IPS DF 6.9 (cell line): ENCODE results near the gene SEMA5B.

Experiments used
- DNase-seq: peaks from one replicate; pipeline ENCODE4 v3.0.0-alpha.2; 2013; ENCODE audit warnings: low read depth, low spot score
- H3K27ac ChIP-seq: one replicate; pipeline ENCODE4 v1.5.1; 2013; ENCODE audit warnings: low read length, control low read depth
- H3K27me3 ChIP-seq: 2 replicates; pipeline ENCODE4 v1.6.1; 2013; ENCODE audit warnings: mild to moderate bottlenecking, low read length; ENCODE audit not compliant: control insufficient read depth, insufficient read depth
- H3K36me3 ChIP-seq: 2 replicates; pipeline ENCODE4 v1.6.1; 2013; ENCODE audit warnings: low read length; ENCODE audit not compliant: control insufficient read depth, insufficient read depth
- H3K4me1 ChIP-seq: 2 replicates; pipeline ENCODE4 v1.6.1; 2013; ENCODE audit warnings: low read length; ENCODE audit not compliant: control insufficient read depth, insufficient read depth
- H3K4me3 ChIP-seq: 2 replicates; pipeline ENCODE4 v1.5.1; 2013; ENCODE audit warnings: mild to moderate bottlenecking, low read length
- H3K9me3 ChIP-seq: 2 replicates; pipeline ENCODE4 v1.6.1; 2013; ENCODE audit warnings: low read length, inconsistent platforms; ENCODE audit not compliant: control insufficient read depth, insufficient read depth
- WGBS: extraction: QIAGEN DNeasy Blood & Tissue Kit; methylation state at CpG from one replicate; pipeline ENCODE4 v1.1.7; 2013; ENCODE audit warnings: mixed read lengths, missing lambda C conversion rate; ENCODE audit not compliant: insufficient read length, insufficient coverage; 5-methylcytosine and 5-hydroxymethylcytosine counted together

Gene SEMA5B

GRCh38 chr3:123058505-123058904 lies 30.9 kb upstream of the SEMA5B start:
- Histone ChIP-seq H3K27me3 (no peaks in the 10 kb centered on the region), H3K4me3 (no peak overlapping the region), H3K27ac (no peak overlapping the region), H3K4me1 (0 out of 2 replicates have a peak, but pooled peaks cover 1% of the 10 kb centered on the region), H3K9me3 (no peaks in the 10 kb centered on the region), H3K36me3 (no peaks in the 10 kb centered on the region)
- DNase-seq, result no peak
- WGBS, result no CpG with 5 or more reads among the region's 5 CpGs

DNA sequence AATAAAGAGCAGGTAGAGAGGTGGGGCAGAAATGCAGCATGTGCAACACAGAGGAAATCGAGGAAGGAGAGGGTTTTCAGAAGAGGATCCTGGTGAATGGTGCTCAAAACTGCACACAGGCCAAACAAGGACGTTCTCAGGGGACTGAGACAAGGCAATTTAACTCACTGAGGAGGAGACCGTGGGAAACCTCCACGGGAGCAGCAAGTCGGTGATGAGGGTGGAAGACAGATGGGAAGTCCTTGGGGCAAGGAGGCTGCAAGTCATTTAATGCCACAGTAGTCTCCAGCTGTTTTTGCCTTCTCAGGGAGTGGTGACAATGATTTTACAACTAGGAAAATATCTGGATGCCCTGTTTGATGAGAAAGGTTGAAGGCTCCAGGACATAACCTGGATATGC lies 27.8 kb upstream of the SEMA5B start:
- Histone ChIP-seq H3K4me3 (no peak overlapping the region), H3K9me3 (no peaks in the 10 kb centered on the region), H3K27ac (no peak overlapping the region), H3K36me3 (no peaks in the 10 kb centered on the region), H3K27me3 (no peaks in the 10 kb centered on the region), H3K4me1 (no peaks in the 10 kb centered on the region)
- no CpG with 5 or more reads among the region's 5 CpGs for WGBS
- no peak for DNase-seq

GRCh38 chr3:123054931-123055330 lies 27.4 kb upstream of the SEMA5B start:
- Histone ChIP-seq H3K27ac (no peak overlapping the region), H3K36me3 (no peaks in the 10 kb centered on the region), H3K4me3 (no peak overlapping the region), H3K27me3 (no peaks in the 10 kb centered on the region), H3K4me1 (no peaks in the 10 kb centered on the region), H3K9me3 (no peaks in the 10 kb centered on the region)
- no CpG with 5 or more reads among the region's 4 CpGs for WGBS
- DNase-seq, result no peak

DNA sequence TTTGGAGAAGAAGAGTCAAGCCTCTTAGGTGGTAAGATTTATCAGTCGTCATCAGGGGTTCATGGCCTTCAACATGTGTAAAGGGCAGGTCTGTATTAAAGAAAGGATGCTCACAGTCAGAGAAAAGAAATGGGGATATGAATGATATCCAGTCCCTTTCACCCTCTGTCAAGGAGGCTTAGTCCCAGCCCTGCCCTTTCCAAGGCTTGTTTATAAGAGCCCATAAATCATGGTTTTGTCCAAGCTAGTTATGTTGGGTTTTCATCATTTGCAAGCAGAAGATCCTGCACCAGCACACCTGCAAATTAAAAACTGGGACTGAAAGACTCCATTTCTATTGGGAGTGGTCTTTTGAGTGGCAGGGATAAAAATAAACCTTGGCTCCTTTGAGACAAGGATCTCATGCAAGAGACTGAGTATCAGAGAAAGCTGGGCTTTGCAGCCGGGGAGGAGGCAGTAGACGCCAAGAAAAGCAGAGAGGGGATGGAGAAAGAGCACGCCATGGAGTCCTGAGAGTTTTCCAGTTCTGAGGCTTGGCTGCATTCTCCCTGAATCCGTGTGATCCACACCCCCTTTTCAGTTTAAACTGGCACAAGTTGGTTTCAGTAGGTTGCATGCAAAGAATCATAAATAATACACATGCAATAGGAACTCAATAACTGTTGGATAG lies 26.7 kb upstream of the SEMA5B start:
- no CpG with 5 or more reads among the region's 5 CpGs for WGBS
- Histone ChIP-seq H3K36me3 (no peaks in the 10 kb centered on the region), H3K9me3 (no peaks in the 10 kb centered on the region)

DNA sequence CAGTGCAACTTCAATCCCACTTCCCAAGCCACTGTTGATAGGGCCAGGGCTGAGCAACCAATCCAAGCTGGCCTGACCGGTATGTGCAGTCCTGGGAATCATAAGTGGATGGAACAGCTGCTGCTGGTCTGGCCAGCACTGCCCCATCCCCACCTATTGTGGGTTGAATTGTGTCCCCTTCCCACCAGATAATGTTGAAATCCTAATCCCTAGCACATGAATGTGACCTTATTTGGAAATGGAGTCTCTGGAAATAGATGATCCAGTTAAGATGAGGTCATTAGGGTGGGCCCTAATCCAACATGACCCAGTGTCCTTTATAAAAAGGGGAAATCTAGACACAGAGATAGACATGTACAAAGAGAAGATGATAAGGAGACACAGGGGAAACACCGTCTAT lies 25.5 kb upstream of the SEMA5B start:
- no peak overlapping the region for H3K4me3 ChIP-seq
- DNase-seq, result no peak
- no peaks in the 10 kb centered on the region for H3K4me1 ChIP-seq
- no CpG with 5 or more reads among the region's 2 CpGs for WGBS
- no peak overlapping the region for H3K27ac ChIP-seq
- no peaks in the 10 kb centered on the region for H3K27me3 ChIP-seq
- no peaks in the 10 kb centered on the region for H3K36me3 ChIP-seq
- no peaks in the 10 kb centered on the region for H3K9me3 ChIP-seq

More for the DNA sequence above, 26.7 kb upstream of the SEMA5B start:
- no peak overlapping the region for H3K4me3 ChIP-seq
- DNase-seq, result no peak
- no peaks in the 10 kb centered on the region for H3K4me1 ChIP-seq
- H3K27me3 ChIP-seq, result no peaks in the 10 kb centered on the region
- H3K27ac ChIP-seq, result no peak overlapping the region

- no peak overlapping the region for H3K4me3 ChIP-seq
- no peak overlapping the region for H3K27ac ChIP-seq
- no peaks in the 10 kb centered on the region for H3K36me3 ChIP-seq
- no peaks in the 10 kb centered on the region for H3K9me3 ChIP-seq
- DNase-seq, result no peak
- no peaks in the 10 kb centered on the region for H3K27me3 ChIP-seq
- H3K4me1 ChIP-seq, result no peaks in the 10 kb centered on the region
- WGBS, result no CpG with 5 or more reads among the region's 2 CpGs
Measured at GRCh38 chr3:123050666-123051065, 23.1 kb upstream of the SEMA5B start.

DNA sequence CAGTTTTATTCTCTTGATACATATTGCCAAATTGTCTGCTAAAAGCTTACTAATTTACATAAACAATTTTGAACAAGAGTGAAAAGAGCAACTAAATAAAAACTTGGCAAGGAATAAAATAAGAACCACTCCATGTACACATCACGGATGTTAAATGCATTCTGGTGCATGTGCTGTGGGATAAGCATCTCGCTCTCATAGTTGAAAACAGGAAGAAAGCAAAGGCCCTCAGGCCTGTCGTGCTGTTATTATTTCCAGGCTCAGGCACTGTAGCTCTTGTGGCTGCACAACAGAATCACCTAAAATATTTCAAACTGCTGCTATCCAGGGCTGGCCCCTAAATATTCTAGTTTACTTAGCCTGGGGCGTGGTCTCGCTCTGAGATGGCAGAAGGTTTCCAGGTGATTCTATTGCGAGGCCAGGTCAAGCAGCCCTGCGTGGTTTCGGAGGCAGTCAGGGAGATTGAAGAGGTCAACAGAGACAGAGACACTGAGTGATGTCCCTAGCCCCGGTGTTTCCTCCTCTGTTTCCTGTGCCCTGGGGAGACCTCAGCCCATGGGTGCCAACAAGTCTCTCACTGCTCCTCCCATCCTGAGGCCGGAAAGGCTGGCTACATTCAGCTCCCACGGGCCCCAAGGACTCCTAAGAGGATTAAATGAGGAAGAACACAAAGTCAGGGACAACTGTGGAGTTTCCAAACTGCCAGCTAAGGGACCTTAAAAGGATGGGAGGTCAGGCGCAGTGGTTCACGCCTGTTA lies 21.1 kb upstream of the SEMA5B start:
- Histone ChIP-seq H3K4me3 (no peak overlapping the region), H3K27me3 (no peaks in the 10 kb centered on the region), H3K36me3 (no peaks in the 10 kb centered on the region), H3K27ac (no peak overlapping the region), H3K9me3 (no peaks in the 10 kb centered on the region), H3K4me1 (no peaks in the 10 kb centered on the region)
- WGBS, result no CpG with 5 or more reads among the region's 13 CpGs
- DNase-seq, result no peak

DNA sequence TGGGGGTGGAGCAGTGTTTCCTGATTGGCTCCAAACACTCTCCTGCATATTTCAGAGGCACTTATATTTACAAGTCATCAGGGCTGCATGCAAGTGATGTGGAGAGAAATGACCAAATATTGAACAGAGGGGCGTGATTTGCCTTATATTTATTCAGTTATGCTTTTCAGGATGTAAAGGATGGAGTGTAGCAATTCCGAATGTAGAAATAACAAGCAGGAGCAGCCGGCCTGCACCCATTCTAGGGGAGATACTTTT lies 19.4 kb upstream of the SEMA5B start:
- Histone ChIP-seq H3K4me1 (no peaks in the 10 kb centered on the region), H3K27me3 (no peaks in the 10 kb centered on the region), H3K27ac (no peak overlapping the region), H3K9me3 (no peaks in the 10 kb centered on the region), H3K4me3 (no peak overlapping the region), H3K36me3 (no peaks in the 10 kb centered on the region)
- no CpG with 5 or more reads among the region's 3 CpGs for WGBS
- no peak for DNase-seq

GRCh38 chr3:123046262-123047061 lies 18.9 kb upstream of the SEMA5B start:
- no peaks in the 10 kb centered on the region for H3K27me3 ChIP-seq
- H3K4me3 ChIP-seq, result no peak overlapping the region
- H3K4me1 ChIP-seq, result no peaks in the 10 kb centered on the region
- H3K36me3 ChIP-seq, result no peaks in the 10 kb centered on the region
- H3K27ac ChIP-seq, result no peak overlapping the region
- no peak for DNase-seq
- no CpG with 5 or more reads among the region's 10 CpGs for WGBS
- no peaks in the 10 kb centered on the region for H3K9me3 ChIP-seq

DNA sequence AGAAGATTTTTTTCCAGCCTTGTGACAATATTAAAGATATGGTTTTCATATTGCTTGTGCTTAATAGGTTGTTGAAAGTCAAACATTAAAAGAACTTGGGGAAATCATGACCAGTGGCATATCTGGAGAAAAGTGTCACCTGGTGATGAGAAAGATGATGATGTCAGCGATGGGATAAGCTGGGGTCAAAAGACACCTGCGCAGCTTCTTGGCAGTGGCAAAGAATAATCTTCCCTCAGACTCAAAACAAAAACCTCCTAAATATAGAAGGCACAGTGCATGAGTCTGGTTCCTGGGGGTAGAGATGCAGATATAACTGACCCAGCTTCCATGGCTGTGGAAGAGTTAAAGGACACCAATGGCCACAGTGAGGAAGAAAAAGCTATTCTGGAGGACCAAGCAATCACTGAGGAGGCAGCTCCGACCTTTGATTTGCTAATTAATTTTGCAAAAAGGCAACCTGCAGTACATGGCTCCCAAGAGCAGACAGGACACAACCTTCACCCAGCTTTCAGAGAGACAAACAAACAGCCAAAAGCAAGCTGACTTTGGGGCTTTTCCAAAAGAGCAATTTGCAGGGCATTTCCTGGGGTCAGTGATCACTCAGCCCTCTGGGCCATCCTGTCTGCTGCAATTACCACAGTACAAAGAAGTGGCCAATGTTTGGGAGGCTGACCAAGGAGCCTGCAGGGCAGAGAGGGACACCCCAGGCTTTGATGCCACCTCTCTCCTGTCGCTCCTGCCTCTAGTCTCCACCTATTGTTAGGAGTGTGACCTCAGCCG lies 17.6 kb upstream of the SEMA5B start:
- no peak overlapping the region for H3K4me3 ChIP-seq
- no peaks in the 10 kb centered on the region for H3K27me3 ChIP-seq
- no peak overlapping the region for H3K27ac ChIP-seq
- no peaks in the 10 kb centered on the region for H3K36me3 ChIP-seq
- DNase-seq, result no peak
- no peaks in the 10 kb centered on the region for H3K9me3 ChIP-seq
- no peaks in the 10 kb centered on the region for H3K4me1 ChIP-seq
- WGBS, result no CpG with 5 or more reads among the region's 5 CpGs
